Mucosa of rectum (tissue), 2 donors: Measurements from ENCODE around the gene ECI2.
A peak's percentile ranks its signal among the peaks of the same experiment; 100 is the strongest.

Source experiments
- H3K27ac ChIP-seq, 2 donors: one replicate each; pipeline ENCODE4 v1.7.0; 2013; ENCODE audit warnings: inconsistent platforms in 2 of 2, low read depth in 2 of 2, low read length in 2 of 2
- H3K27me3 ChIP-seq, 2 donors: one replicate each; pipeline ENCODE4 v1.7.0; 2013; ENCODE audit warnings: low read length in 2 of 2; ENCODE audit not compliant: control insufficient read depth in 2 of 2, insufficient read depth in 2 of 2
- H3K36me3 ChIP-seq, 2 donors: one replicate each; pipeline ENCODE4 v1.7.0; 2013; ENCODE audit warnings: low read length in 2 of 2; ENCODE audit not compliant: control insufficient read depth in 2 of 2, insufficient read depth in 2 of 2
- H3K4me1 ChIP-seq, 2 donors: one replicate each; pipeline ENCODE4 v1.7.0; 2013; ENCODE audit warnings: low read length in 2 of 2, mild to moderate bottlenecking in 1 of 2; ENCODE audit not compliant: control insufficient read depth in 2 of 2, insufficient read depth in 2 of 2
- H3K4me3 ChIP-seq, 2 donors: one replicate each; pipeline ENCODE4 v1.7.0; 2013; ENCODE audit warnings: low read length in 2 of 2
- H3K9ac ChIP-seq, 2 donors: one replicate each; pipeline ENCODE4 v1.7.0; 2013; ENCODE audit warnings: low read length in 2 of 2, low read depth in 1 of 2, mild to moderate bottlenecking in 1 of 2
- H3K9me3 ChIP-seq, 2 donors: one replicate each; pipeline ENCODE4 v1.7.0; 2013; ENCODE audit warnings: low read length in 2 of 2; ENCODE audit not compliant: control insufficient read depth in 2 of 2
- donor health status: healthy.
- donor health status: Normal muscosa, but diverticular disease.

Gene ECI2, protein sequence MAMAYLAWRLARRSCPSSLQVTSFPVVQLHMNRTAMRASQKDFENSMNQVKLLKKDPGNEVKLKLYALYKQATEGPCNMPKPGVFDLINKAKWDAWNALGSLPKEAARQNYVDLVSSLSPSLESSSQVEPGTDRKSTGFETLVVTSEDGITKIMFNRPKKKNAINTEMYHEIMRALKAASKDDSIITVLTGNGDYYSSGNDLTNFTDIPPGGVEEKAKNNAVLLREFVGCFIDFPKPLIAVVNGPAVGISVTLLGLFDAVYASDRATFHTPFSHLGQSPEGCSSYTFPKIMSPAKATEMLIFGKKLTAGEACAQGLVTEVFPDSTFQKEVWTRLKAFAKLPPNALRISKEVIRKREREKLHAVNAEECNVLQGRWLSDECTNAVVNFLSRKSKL

DNA sequence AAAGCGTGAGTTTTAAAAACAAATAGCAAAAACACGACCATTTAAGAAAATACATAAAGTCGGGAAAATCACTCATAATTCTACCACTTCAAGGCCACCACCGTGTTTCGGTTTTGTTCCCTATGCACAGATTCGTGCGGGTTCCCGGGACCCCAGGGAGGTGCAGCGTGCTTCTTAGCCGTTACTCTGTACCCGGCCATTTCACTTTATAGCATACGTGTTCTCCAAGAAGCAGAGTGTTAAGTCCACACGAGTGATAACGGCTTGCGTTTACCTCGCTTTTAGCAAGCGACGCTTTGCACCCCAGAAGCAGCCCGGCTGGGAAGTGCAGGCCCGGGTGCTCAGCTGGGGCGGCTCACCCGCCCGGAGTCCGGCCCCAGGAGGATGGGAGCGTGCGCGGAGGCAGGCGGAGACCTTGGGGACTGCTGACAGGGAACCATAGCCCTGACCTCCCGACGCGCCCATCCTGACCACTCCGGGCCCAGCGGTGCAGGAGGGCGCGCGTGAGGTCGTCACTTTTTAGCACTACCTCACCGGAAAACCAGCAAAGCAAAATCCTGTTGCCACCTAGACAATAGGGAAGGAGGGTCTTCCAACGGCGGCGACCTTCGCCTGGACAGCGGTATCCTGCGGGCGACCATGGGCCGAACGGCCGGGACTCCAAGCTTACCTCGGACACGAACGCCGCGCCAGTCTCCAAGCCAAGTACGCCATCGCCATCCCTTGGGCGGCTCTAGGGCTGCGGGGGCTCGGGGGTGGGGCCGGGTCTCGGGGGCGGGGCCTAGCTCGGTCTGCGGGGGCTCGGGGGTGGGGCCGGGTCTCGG is at the start of gene ECI2:
Gene ECI2, minus strand, starts transcription at position 735 of the 824 bp plus-strand sequence. Its CDS starts 15 bp downstream, at position 720.
- peak within 1 kb of the TSS; percentile 87 to 90 for H3K9ac ChIP-seq
- no peaks in the 10 kb centered on the region for H3K27me3 ChIP-seq
- H3K36me3 ChIP-seq: peaks cover 4 to 18% of the 10 kb centered on the region in 2 donors
- no peaks in the 10 kb centered on the region for H3K9me3 ChIP-seq
- peaks cover 7 to 21% of the 10 kb centered on the region in 2 donors for H3K4me1 ChIP-seq
- peak within 1 kb of the TSS; percentile 90 to 94 for H3K27ac ChIP-seq
- peak within 1 kb of the TSS; percentile 90 to 91 for H3K4me3 ChIP-seq

DNA sequence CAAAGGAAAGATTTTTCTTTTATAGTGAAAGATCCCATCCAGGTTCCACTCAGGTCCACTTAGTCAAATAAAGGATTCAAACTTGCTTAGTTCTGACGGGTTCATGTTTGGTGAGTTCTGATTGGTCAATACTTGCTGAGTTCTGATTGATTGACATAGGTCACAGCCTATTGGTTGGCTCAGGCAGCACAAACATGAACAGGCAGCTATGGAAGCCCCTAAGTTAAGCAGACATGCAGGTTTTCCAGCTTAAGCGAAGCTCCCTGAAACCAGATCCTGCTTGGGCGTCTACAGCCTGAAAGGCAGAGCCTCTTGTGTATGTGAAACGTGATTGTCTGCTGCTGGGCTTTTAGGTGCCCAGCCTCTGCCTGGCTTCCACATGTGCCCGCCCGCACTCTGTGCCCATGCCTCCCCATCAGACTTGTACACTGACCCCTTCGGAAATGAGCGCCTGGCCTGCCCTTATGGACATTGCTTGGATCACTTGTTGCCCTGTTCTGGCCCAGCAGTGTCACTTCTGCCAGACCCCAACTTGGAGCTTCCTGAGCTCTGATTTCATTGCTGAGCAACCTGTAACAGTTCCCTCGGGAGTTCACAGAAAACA is 45.4 kb upstream of the ECI2 start:
- no peak overlapping the region for H3K4me3 ChIP-seq
- H3K9me3 ChIP-seq: no peaks in the 10 kb centered on the region
- no peak overlapping the region for H3K9ac ChIP-seq
- no peak overlapping the region for H3K27ac ChIP-seq
- no peaks in the 10 kb centered on the region for H3K36me3 ChIP-seq
- H3K27me3 ChIP-seq: no peaks in the 10 kb centered on the region
- H3K4me1 ChIP-seq: no peaks in the 10 kb centered on the region

DNA sequence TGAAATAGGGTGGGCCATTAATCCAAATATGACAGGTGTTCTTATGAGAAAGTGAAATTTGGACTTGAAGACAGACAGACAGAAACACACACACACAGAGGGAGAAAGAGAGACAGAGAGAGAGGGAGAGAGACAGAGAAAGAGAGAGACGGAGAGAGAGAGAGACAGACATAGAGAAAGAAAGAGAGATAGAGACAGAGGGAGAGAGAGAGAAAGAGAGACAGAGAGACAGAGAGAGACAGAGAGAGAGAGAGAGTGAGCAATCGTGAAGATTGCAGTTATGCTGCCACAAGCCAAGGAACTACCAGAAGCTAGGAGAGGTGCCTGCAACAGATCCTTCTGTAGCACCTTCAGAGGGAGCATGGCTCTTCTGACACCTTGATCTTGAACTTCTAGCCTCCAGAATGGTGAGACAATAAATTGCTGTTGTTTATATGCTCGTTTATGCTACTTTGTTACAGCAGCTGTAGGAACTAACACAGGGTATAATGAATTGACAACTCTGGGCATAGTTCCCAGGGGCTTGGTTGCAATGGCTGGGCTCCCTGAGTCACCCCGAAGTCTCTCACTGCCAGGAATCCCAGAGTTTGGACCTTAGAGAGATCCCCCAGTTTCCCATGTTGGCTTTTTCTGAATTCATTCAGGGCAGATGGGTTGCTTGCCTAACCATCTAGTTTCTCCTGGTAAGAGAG is 44.7 kb upstream of the ECI2 start:
- Histone ChIP-seq H3K36me3 (no peaks in the 10 kb centered on the region), H3K4me1 (no peaks in the 10 kb centered on the region), H3K9me3 (no peaks in the 10 kb centered on the region), H3K27ac (no peak overlapping the region), H3K27me3 (no peaks in the 10 kb centered on the region), H3K9ac (no peak overlapping the region), H3K4me3 (no peak overlapping the region)

DNA sequence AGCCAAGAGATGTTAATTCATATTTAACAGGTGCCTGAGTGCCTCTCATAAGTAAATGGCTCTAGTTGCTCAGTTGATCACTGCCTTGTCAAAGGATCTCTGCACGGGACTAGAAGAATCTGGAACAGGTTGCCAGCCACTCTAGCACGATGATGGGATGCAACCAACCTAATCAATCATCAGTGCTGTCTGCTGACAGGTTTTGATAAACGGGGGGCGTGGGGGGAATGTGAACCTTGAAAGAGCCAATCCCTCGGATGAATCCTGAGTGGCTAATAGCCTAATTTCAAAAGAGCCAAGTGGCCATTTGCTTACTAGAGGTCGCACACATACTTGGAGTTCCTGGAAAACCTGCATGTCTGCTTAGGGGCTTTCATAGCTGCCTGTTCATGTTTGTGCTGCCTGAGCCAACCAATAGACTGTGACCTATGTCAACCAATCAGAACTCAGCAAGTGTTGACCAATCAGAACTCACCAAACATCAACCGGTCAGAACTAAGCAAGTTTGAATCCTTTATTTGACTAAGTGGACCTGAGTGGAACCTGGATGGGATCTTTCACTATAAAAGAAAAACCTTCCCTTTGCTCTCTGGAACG is 43.5 kb upstream of the ECI2 start:
- H3K9me3 ChIP-seq: no peaks in the 10 kb centered on the region
- H3K36me3 ChIP-seq: no peaks in the 10 kb centered on the region
- H3K27me3 ChIP-seq: no peaks in the 10 kb centered on the region
- no peak overlapping the region for H3K9ac ChIP-seq
- H3K4me1 ChIP-seq: no peaks in the 10 kb centered on the region
- H3K27ac ChIP-seq: no peak overlapping the region
- H3K4me3 ChIP-seq: no peak overlapping the region

DNA sequence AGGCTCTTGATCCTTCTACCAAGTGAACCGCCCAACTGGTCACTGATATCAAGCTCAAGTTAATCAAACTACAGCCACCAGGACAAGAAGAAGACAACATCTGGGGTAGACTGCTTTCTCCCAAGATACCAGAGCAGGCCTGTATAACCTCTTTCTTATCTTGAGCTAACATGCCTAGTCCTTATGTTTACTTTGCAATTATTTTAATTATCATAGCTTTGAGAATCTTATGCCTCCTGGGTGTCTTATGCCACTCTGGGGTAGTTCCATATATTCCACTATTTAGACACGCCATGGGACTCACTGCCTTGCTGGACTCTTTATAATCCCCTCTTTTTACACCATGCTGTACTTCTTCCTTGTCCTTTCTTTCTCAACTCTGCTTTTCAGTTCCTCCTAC is 41.5 kb upstream of the ECI2 start:
- Histone ChIP-seq H3K4me1 (no peaks in the 10 kb centered on the region), H3K36me3 (no peaks in the 10 kb centered on the region), H3K9ac (no peak overlapping the region), H3K27ac (no peak overlapping the region), H3K4me3 (no peak overlapping the region), H3K27me3 (no peaks in the 10 kb centered on the region), H3K9me3 (no peaks in the 10 kb centered on the region)

DNA sequence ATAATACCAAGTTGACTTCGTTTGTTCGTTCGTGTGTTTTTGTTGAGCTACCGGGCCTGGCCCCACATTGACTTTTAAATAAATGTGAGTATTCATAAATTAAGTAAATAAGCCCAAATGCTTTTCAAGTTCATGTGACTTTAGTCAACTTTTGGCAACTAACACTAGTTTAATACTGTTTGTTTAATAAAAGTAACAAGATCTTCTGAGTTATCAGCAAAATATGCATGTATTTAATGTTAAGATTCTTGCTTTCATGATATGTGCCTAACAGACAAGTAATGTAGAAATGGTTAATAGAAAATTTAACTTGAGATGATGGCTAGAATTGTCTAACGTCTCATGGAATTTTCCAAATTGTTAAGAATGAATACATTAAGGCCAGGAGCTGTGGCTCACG is 38.7 kb upstream of the ECI2 start:
- Histone ChIP-seq H3K36me3 (no peaks in the 10 kb centered on the region), H3K4me3 (no peak overlapping the region), H3K27me3 (no peaks in the 10 kb centered on the region), H3K9me3 (no peaks in the 10 kb centered on the region), H3K4me1 (no peaks in the 10 kb centered on the region), H3K9ac (no peak overlapping the region), H3K27ac (no peak overlapping the region)

DNA sequence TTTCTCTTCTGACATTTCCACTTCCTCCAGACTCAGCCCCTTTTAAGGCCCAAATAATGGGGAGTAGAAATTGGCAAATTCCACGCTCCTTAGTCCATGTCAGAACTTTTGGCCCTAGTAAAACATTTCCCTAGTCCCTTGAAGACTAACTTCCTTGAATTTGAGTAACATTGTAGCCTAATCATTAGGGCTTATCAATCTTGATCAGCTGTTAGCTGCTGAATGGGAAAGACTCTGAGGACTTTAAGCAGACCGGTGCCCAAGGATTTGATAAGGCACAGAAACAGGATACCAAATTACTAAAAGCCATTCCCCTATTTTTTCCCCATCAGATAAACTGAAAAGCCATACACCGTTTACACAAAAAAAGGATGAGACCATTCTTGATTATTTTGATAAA is 37.0 kb upstream of the ECI2 start:
- Histone ChIP-seq H3K4me3 (no peak overlapping the region), H3K36me3 (no peaks in the 10 kb centered on the region), H3K27ac (no peak overlapping the region), H3K27me3 (no peaks in the 10 kb centered on the region), H3K9me3 (peaks cover 0 to 4% of the 10 kb centered on the region in 2 donors), H3K9ac (no peak overlapping the region), H3K4me1 (no peaks in the 10 kb centered on the region)

DNA sequence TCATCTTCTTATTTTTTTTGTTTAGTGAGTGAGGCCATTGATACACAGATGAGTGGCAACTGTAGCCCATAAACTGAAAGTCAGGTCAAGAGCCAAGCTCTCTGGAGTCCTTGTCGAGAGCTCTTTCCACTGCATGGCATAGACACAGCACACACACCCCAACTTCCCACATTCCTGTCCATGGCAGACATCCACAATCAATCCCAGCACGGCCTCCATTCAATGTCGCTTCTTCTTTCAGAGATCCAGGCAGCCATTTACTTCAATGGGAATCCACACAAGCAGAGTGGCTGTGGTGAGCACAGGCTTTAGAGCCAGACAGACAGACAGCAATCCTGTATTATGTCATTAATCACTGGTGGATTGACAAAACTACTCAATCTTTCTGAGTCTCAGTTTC is 34.9 kb upstream of the ECI2 start:
- Histone ChIP-seq H3K4me3 (no peak overlapping the region), H3K27me3 (no peaks in the 10 kb centered on the region), H3K4me1 (no peaks in the 10 kb centered on the region), H3K9ac (no peak overlapping the region), H3K27ac (no peak overlapping the region), H3K36me3 (no peaks in the 10 kb centered on the region), H3K9me3 (peaks cover 0 to 4% of the 10 kb centered on the region in 2 donors)

DNA sequence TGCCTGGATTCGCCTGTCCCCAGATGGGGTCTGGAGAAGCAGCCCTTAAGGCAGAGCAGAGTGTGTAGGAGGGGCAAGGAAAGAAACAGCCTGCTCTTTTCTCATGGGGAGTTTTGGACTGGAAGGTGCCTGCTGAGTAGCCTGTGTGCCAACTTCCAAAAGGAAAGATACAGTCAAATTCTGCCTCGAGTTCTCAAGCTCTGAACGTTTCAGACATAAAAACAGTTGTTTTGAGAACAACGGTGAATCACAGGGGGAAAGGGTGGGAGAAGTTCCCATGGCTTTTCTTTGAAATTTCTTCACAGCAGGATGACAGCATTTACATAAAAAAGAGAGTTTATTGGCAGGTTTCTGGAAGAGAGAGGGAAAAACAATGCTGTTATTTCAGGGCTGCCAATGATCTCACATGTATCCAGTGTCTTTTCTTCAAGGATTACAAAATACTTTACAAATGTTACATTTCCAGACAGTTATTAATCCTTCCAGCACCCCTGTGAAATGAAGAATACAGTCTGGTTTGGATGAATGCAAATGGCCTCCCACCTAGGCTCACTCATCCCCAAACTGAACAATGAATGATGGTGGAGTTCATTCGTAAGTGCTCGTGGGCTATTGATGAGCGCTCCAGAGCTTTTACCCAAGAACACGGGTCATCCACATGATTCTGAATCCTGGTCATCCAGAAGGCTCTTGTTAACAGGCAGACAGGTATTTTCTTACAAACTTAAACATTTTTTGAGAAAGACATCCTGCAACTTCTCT is 33.8 kb upstream of the ECI2 start:
- no peaks in the 10 kb centered on the region for H3K27me3 ChIP-seq
- no peaks in the 10 kb centered on the region for H3K4me1 ChIP-seq
- no peak overlapping the region for H3K27ac ChIP-seq
- H3K4me3 ChIP-seq: no peak overlapping the region
- no peak overlapping the region for H3K9ac ChIP-seq
- H3K36me3 ChIP-seq: no peaks in the 10 kb centered on the region
- peaks cover 0 to 4% of the 10 kb centered on the region in 2 donors for H3K9me3 ChIP-seq
